Prostate gland (tissue), 2 donors: ENCODE measurements around the gene CYBC1.

Source experiments
- CTCF ChIP-seq, 4 experiments: fragments of 200-600 bp in 2 of 4; fragments of 450-650 bp in 2 of 4; sonication (generic) in 2 of 4; IDR thresholded peaks; 1 replicate in 3 of 4; 2 replicates in 1 of 4; pipeline ENCODE4 v1.5.1; 2016 to 2019; ENCODE audit warnings: antibody characterized with exemption in 4 of 4, mild to moderate bottlenecking in 2 of 4, moderate library complexity in 2 of 4
- POLR2A ChIP-seq: fragments of 450-650 bp; IDR thresholded peaks from one replicate; pipeline ENCODE4 v1.6.1; 2016; ENCODE audit warnings: antibody characterized with exemption, mild to moderate bottlenecking
- POLR2AphosphoS5 ChIP-seq: sonication (generic); formaldehyde crosslinking; IDR thresholded peaks from one replicate; pipeline ENCODE4 v1.6.1; 2017; ENCODE audit warnings: antibody characterized with exemption

DNA sequence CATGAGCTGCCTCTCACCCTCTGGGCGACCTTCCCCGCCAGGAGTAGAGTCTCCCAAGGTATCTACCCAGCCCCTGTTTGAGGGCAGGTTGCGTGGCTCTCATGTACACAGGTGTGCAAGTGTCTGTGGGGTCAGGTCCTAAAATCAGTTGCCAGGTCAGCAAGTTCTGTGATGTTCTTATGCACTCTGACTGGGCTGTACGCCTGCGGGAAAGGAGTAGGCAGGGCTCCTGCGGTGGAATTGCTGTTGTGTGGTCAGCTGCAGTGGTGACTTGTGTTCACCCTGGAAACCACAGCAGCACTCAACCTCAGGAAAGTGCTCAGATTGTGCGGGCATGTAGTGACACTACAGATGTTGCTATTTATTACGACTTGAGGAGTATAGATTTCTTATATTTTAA lies 27.4 kb upstream of the CYBC1 start:
- TF ChIP-seq CTCF (IDR thresholded peaks at IDR 0.05) (no peak), POLR2A (no peak), POLR2AphosphoS5 (no peak)
